Thyroid gland (tissue), 4 donors: ENCODE measurements around the gene GRIN3B. TPM values are rescaled to one million over a fixed set of nuclear protein-coding genes. Genes with fewer than 3 reads are reported as not detected.

Experiments
- DNase-seq, 2 donors: peaks; one replicate each; pipeline ENCODE4 v3.0.0-alpha.2; 2019
- H3K27ac ChIP-seq, 3 donors: fragments of 200-600 bp; sonication (generic); 1 replicate in 2 of 3; 2 replicates in 1 of 3; pipeline ENCODE4 v1.5.1; 2016 to 2019; ENCODE audit warnings: mild to moderate bottlenecking in 1 of 3, moderate library complexity in 1 of 3
- H3K27me3 ChIP-seq: fragments of 200-600 bp; sonication (generic); one replicate; pipeline ENCODE4 v1.5.1; 2019
- H3K36me3 ChIP-seq, 2 donors: fragments of 200-600 bp; sonication (generic); one replicate each; pipeline ENCODE4 v1.5.1; 2016 to 2019
- H3K4me1 ChIP-seq, 2 donors: fragments of 200-600 bp; sonication (generic); one replicate each; pipeline ENCODE4 v1.5.1; 2017 to 2019
- H3K4me3 ChIP-seq, 3 donors: fragments of 200-600 bp; sonication (generic); replicated peaks in 1 of 3; 1 replicate in 2 of 3; 2 replicates in 1 of 3; pipeline ENCODE4 v1.5.1; 2016; ENCODE audit warnings: mild to moderate bottlenecking in 1 of 3
- H3K9me3 ChIP-seq: fragments of 200-600 bp; sonication (generic); one replicate; pipeline ENCODE4 v1.5.1; 2017
- POLR2A ChIP-seq, 2 donors: fragments of 450-650 bp; IDR thresholded peaks; one replicate each; pipeline ENCODE4 v1.6.1; 2017; ENCODE audit warnings: antibody characterized with exemption in 2 of 2, mild to moderate bottlenecking in 2 of 2, moderate library complexity in 1 of 2
- WGBS, 2 donors: methylation state at CpG; one replicate each; pipeline ENCODE4 v1.1.5; 2017; 5-methylcytosine and 5-hydroxymethylcytosine counted together
- intact Hi-C: fragments of 100-400 bp; cut with DNase I; formaldehyde crosslinking; loops from one replicate; pipeline ENCODE4 v1.15.1; 2023
- total RNA-seq, 4 donors: library from RNA; depleted of rRNA; stranded (reverse); fragments of >200 nt; gene quantifications; one replicate each; pipeline ENCODE4 v1.2.3, GENCODE V29; 2016
- TF ChIP-seq, protein P1 (sequence below), 6 experiments: fragments of 200-600 bp in 3 of 6; fragments of 450-650 bp in 3 of 6; sonication (generic) in 3 of 6; IDR thresholded peaks; one replicate each; pipeline ENCODE4 v1.5.1; 2016 to 2019; ENCODE audit warnings: antibody characterized with exemption in 6 of 6, mild to moderate bottlenecking in 2 of 6, inconsistent platforms in 1 of 6, moderate library complexity in 1 of 6

GRIN3B gene
- total RNA-seq, 4 donors from 2014 or later: 0.22 TPM; not detected in 3

DNA sequence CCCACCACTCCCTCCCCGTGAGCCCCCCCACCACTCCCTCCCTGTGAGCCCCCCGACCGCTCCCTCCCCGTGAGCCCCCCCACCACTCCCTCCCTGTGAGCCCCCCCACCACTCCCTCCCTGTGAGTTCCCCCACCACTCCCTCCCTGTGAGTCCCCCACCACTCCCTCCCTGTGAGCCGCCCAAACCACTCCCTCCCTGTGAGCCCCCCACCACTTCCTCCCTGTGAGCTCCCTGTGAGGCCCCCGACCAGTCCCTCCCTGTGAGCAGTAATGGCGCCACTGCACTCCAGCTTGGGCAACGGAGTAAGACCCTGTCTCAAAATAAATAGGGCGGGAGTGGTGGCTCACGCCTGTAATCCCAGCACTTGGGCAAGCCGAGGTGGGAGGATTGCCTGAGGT is 49.6 kb downstream of the GRIN3B start:
- TF ChIP-seq, protein P1, sequence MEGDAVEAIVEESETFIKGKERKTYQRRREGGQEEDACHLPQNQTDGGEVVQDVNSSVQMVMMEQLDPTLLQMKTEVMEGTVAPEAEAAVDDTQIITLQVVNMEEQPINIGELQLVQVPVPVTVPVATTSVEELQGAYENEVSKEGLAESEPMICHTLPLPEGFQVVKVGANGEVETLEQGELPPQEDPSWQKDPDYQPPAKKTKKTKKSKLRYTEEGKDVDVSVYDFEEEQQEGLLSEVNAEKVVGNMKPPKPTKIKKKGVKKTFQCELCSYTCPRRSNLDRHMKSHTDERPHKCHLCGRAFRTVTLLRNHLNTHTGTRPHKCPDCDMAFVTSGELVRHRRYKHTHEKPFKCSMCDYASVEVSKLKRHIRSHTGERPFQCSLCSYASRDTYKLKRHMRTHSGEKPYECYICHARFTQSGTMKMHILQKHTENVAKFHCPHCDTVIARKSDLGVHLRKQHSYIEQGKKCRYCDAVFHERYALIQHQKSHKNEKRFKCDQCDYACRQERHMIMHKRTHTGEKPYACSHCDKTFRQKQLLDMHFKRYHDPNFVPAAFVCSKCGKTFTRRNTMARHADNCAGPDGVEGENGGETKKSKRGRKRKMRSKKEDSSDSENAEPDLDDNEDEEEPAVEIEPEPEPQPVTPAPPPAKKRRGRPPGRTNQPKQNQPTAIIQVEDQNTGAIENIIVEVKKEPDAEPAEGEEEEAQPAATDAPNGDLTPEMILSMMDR (IDR thresholded peaks at IDR 0.05): no peak
- no peak for TF ChIP-seq POLR2A (IDR thresholded peaks at IDR 0.05)
- no peaks in the 10 kb centered on the region for H3K4me1 ChIP-seq
- no peaks in the 10 kb centered on the region for H3K36me3 ChIP-seq
- DNase-seq: no peak
- intact Hi-C loops: no loop called here
- H3K27ac ChIP-seq: no peak overlapping the region
- 64 to 82% methylated on average over 4 to 7 of the region's 11 CpGs for WGBS, 2 donors
- no peaks in the 10 kb centered on the region for H3K9me3 ChIP-seq
- H3K4me3 ChIP-seq: no peak overlapping the region
- H3K27me3 ChIP-seq: no peaks in the 10 kb centered on the region

DNA sequence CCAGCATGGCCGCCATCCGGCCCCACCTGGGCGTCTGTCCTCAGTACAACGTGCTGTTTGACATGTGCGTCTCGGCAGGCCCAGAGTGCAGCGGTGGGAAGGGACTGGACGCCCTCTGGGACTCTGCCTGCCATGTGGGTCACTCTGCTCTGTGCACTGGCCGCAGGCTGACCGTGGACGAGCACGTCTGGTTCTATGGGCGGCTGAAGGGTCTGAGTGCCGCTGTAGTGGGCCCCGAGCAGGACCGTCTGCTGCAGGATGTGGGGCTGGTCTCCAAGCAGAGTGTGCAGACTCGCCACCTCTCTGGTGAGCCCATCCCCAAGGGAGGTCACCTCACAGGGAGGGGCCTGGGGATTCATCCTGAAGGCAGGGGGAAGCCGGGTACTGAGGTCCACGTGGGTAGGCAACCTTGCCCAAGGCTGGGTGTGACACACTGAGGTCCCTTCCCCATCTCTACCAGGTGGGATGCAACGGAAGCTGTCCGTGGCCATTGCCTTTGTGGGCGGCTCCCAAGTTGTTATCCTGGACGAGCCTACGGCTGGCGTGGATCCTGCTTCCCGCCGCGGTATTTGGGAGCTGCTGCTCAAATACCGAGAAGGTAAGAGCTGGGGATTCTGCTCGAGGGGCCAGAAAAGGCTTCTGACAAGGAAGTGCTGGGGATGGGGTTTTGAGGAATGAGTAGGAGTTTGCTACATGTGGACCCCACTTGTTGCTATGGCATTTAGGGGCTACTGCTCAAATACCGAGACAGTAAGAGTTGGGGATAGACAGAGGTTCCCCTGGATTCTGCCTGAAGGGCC is 51.0 kb downstream of the GRIN3B start:
- DNase-seq: no peak
- WGBS, 2 donors: 94 to 96% methylated on average over 22 to 27 of the region's 31 CpGs
- no peak for TF ChIP-seq POLR2A (IDR thresholded peaks at IDR 0.05)
- TF ChIP-seq, protein P1 (IDR thresholded peaks at IDR 0.05): no peak
- H3K27ac ChIP-seq: no peak overlapping the region
- no peaks in the 10 kb centered on the region for H3K27me3 ChIP-seq
- H3K4me3 ChIP-seq: no peak overlapping the region
- intact Hi-C loops: no loop called here
- no peaks in the 10 kb centered on the region for H3K4me1 ChIP-seq
- H3K9me3 ChIP-seq: no peaks in the 10 kb centered on the region
- H3K36me3 ChIP-seq: no peaks in the 10 kb centered on the region

DNA sequence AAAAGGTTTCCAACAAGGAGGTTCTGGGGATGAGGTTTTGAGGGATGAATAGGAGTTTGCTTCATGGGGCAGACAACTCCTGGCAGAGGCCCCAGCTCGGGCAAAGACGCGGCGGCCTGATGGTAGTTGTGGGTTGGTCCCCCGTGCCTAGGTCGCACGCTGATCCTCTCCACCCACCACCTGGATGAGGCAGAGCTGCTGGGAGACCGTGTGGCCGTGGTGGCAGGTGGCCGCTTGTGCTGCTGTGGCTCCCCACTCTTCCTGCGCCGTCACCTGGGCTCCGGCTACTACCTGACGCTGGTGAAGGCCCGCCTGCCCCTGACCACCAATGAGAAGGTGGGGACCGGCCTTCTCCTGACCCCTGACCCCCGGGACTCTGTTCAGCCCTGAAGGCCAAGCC is 51.6 kb downstream of the GRIN3B start:
- 87 to 88% methylated on average over 9 to 14 of the region's 17 CpGs for WGBS, 2 donors
- H3K27ac ChIP-seq: no peak overlapping the region
- H3K27me3 ChIP-seq: no peaks in the 10 kb centered on the region
- no peaks in the 10 kb centered on the region for H3K9me3 ChIP-seq
- TF ChIP-seq, protein P1 (IDR thresholded peaks at IDR 0.05): no peak
- no peak for TF ChIP-seq POLR2A (IDR thresholded peaks at IDR 0.05)
- no peak overlapping the region for H3K4me3 ChIP-seq
- intact Hi-C loops: no loop called here
- H3K36me3 ChIP-seq: no peaks in the 10 kb centered on the region
- H3K4me1 ChIP-seq: no peaks in the 10 kb centered on the region
- no peak for DNase-seq

DNA sequence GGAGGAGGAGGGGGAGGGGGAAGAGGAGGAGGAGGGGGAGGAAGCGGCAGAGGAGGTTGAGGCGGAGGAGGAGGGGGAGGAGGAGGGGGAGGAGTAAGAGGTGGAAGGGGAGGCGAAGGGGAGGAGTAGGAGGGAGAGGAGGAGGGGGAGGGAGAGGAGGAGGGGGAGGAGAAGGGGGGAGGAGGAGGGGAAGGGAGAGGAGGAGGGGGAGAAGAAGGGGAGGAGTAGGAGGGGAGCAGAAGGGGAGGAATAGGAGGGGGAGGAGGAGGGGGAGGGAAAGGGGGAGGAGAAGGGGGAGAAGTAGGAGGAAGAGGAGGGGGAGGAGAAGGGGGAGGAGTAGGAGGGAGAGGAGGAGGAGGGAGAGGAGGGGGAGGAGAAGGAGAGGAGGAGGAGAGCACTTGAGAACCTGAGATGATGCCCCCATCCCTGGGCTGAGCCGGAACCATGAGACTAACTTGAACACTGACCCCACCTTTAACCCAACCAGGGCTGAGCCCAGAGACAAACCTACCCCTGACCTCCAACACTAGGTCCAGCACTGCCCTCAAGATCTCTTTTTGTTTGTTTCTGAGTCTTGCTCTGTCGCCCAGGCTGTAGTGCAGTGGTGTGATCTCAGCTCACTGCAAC is 52.2 kb downstream of the GRIN3B start:
- TF ChIP-seq, protein P1 (IDR thresholded peaks at IDR 0.05): no peak
- TF ChIP-seq POLR2A (IDR thresholded peaks at IDR 0.05): no peak
- WGBS, 2 donors: 81 to 91% methylated on average over 2 of the region's 5 CpGs
- intact Hi-C loops: no loop called here

More for the DNA sequence above, 52.2 kb downstream of the GRIN3B start:
- Histone ChIP-seq H3K4me3 (no peak overlapping the region), H3K27ac (no peak overlapping the region), H3K9me3 (no peaks in the 10 kb centered on the region), H3K36me3 (no peaks in the 10 kb centered on the region), H3K27me3 (no peaks in the 10 kb centered on the region), H3K4me1 (no peaks in the 10 kb centered on the region)
- no peak for DNase-seq
